IPS DF 4.7 (cell line): ENCODE measurements around the gene TMTC2.

Experiments used
- DNase-seq: peaks from one replicate; pipeline ENCODE4 v3.0.0-alpha.2; 2013; ENCODE audit warnings: low spot score; ENCODE audit errors: extremely low read depth

TMTC2 gene

GRCh38 chr12:83122623-83122934, 435.9 kb downstream of the TMTC2 start:
- no peak for DNase-seq

GRCh38 chr12:83123039-83123438, 436.3 kb downstream of the TMTC2 start:
- no peak for DNase-seq

GRCh38 chr12:83128540-83128939, 441.8 kb downstream of the TMTC2 start:
- DNase-seq = no peak

GRCh38 chr12:83130178-83130577, 443.5 kb downstream of the TMTC2 start:
- DNase-seq = no peak

- DNase-seq = no peak
Observed at GRCh38 chr12:83132360-83132759, 445.7 kb downstream of the TMTC2 start.

GRCh38 chr12:83136411-83136810, 449.7 kb downstream of the TMTC2 start:
- no peak for DNase-seq

GRCh38 chr12:83140135-83140534, 453.4 kb downstream of the TMTC2 start:
- no peak for DNase-seq

GRCh38 chr12:83141460-83141994, 454.8 kb downstream of the TMTC2 start:
- DNase-seq = no peak

GRCh38 chr12:83142914-83143313, 456.2 kb downstream of the TMTC2 start:
- no peak for DNase-seq

GRCh38 chr12:83143950-83144349, 457.2 kb downstream of the TMTC2 start:
- DNase-seq = no peak

GRCh38 chr12:83145325-83145840, 458.7 kb downstream of the TMTC2 start:
- no peak for DNase-seq

GRCh38 chr12:83147341-83147740, 460.6 kb downstream of the TMTC2 start:
- no peak for DNase-seq

GRCh38 chr12:83149987-83150386, 463.3 kb downstream of the TMTC2 start:
- DNase-seq = no peak

GRCh38 chr12:83150465-83151189, 463.9 kb downstream of the TMTC2 start:
- DNase-seq = no peak

- no peak for DNase-seq
Observed at GRCh38 chr12:83153177-83153576, 466.5 kb downstream of the TMTC2 start.

GRCh38 chr12:83156815-83157214, 470.1 kb downstream of the TMTC2 start:
- no peak for DNase-seq

- DNase-seq = no peak
Observed at GRCh38 chr12:83157604-83158003, 470.9 kb downstream of the TMTC2 start.

GRCh38 chr12:83158613-83159207, 472.0 kb downstream of the TMTC2 start:
- DNase-seq = no peak

GRCh38 chr12:83161456-83161855, 474.8 kb downstream of the TMTC2 start:
- no peak for DNase-seq

- no peak for DNase-seq
Observed at GRCh38 chr12:83168751-83169150, 482.0 kb downstream of the TMTC2 start.

GRCh38 chr12:83172441-83172840, 485.7 kb downstream of the TMTC2 start:
- no peak for DNase-seq

GRCh38 chr12:83172866-83173649, 486.4 kb downstream of the TMTC2 start:
- no peak for DNase-seq
